ENCODE results near the gene CIDEC.
"Not testable (repeated sequence)": the region's sequence is repeated elsewhere in the genome, so short reads cannot be mapped to it uniquely, and the experiment has no call there.

- TF ChIP-seq CTCF, POLR2A, EP300, POLR2AphosphoS5 (IDR thresholded peaks at IDR 0.05): not testable (repeated sequence)
These were observed 15.7 kb upstream of the CIDEC start for GRCh38 chr3:9895715-9896114.
